HL-60 (cell line): ENCODE measurements around the gene OR6N1.

Experiments used
- GABPA ChIP-seq: IDR thresholded peaks from 2 replicates; pipeline ENCODE4 v1.6.1; 2012; ENCODE audit warnings: low read depth
- POLR2AphosphoS5 ChIP-seq: IDR thresholded peaks from 2 replicates; pipeline ENCODE4 v1.6.1; 2012; ENCODE audit warnings: low read depth
- SPI1 ChIP-seq: IDR thresholded peaks from 2 replicates; pipeline ENCODE4 v1.6.1; 2012; ENCODE audit warnings: low read depth, mild to moderate bottlenecking, borderline replicate concordance
- TF ChIP-seq, protein P1 (sequence below): IDR thresholded peaks from one replicate; pipeline ENCODE4 v1.5.1; 2011; ENCODE audit warnings: low read length, control low read depth, inconsistent platforms; ENCODE audit not compliant: insufficient read depth
- TF ChIP-seq, protein P2 (sequence below): IDR thresholded peaks from 2 replicates; pipeline ENCODE4 v1.6.1; 2012; ENCODE audit warnings: low read depth; ENCODE audit not compliant: insufficient replicate concordance

DNA sequence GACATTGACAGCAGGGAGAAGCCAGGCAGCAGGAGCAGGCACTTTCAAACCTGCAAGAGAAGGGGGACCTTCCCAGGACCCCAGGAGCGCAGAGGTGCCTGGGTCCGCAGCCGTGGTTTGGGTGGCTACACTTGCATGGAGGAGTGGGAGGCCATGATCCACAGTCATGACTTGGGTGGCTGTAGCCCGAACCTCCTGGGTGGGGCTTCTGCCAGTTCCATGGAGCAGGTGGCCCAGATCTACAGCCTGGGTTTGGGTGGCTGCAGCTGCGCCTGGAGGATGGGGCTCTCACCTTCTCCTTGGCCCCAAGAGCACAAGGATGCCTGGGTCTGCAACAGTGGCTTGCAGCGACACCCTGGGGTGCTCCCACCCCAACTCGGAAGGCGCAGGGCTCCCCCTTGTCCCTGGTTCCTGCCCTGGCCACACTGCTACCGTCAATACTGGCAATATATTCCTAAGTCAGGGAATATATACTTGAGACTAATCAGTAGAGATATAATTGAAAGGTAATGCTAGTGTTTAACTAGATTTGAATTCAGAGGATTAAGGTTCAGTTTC, 19.8 kb downstream of the OR6N1 start:
- TF ChIP-seq, protein P1, sequence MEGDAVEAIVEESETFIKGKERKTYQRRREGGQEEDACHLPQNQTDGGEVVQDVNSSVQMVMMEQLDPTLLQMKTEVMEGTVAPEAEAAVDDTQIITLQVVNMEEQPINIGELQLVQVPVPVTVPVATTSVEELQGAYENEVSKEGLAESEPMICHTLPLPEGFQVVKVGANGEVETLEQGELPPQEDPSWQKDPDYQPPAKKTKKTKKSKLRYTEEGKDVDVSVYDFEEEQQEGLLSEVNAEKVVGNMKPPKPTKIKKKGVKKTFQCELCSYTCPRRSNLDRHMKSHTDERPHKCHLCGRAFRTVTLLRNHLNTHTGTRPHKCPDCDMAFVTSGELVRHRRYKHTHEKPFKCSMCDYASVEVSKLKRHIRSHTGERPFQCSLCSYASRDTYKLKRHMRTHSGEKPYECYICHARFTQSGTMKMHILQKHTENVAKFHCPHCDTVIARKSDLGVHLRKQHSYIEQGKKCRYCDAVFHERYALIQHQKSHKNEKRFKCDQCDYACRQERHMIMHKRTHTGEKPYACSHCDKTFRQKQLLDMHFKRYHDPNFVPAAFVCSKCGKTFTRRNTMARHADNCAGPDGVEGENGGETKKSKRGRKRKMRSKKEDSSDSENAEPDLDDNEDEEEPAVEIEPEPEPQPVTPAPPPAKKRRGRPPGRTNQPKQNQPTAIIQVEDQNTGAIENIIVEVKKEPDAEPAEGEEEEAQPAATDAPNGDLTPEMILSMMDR: no peak
- TF ChIP-seq POLR2AphosphoS5 (no peak), SPI1 (no peak), GABPA (no peak)
- TF ChIP-seq, protein P2, sequence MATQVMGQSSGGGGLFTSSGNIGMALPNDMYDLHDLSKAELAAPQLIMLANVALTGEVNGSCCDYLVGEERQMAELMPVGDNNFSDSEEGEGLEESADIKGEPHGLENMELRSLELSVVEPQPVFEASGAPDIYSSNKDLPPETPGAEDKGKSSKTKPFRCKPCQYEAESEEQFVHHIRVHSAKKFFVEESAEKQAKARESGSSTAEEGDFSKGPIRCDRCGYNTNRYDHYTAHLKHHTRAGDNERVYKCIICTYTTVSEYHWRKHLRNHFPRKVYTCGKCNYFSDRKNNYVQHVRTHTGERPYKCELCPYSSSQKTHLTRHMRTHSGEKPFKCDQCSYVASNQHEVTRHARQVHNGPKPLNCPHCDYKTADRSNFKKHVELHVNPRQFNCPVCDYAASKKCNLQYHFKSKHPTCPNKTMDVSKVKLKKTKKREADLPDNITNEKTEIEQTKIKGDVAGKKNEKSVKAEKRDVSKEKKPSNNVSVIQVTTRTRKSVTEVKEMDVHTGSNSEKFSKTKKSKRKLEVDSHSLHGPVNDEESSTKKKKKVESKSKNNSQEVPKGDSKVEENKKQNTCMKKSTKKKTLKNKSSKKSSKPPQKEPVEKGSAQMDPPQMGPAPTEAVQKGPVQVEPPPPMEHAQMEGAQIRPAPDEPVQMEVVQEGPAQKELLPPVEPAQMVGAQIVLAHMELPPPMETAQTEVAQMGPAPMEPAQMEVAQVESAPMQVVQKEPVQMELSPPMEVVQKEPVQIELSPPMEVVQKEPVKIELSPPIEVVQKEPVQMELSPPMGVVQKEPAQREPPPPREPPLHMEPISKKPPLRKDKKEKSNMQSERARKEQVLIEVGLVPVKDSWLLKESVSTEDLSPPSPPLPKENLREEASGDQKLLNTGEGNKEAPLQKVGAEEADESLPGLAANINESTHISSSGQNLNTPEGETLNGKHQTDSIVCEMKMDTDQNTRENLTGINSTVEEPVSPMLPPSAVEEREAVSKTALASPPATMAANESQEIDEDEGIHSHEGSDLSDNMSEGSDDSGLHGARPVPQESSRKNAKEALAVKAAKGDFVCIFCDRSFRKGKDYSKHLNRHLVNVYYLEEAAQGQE: no peak
